ENCODE data around the gene ETFRF1.
A peak's percentile ranks its signal among the peaks of the same experiment; 100 is the strongest.

Gene ETFRF1
- long read RNA-seq, transcript ETFRF1-201 (3 exons, 1,134 nt): major isoform, 26 of 37 reads
- long read RNA-seq, partial matches to known transcripts: 0 of 37 reads
- long read RNA-seq, other reads (novel, unspliced or antisense): 9 of 37 reads

DNA sequence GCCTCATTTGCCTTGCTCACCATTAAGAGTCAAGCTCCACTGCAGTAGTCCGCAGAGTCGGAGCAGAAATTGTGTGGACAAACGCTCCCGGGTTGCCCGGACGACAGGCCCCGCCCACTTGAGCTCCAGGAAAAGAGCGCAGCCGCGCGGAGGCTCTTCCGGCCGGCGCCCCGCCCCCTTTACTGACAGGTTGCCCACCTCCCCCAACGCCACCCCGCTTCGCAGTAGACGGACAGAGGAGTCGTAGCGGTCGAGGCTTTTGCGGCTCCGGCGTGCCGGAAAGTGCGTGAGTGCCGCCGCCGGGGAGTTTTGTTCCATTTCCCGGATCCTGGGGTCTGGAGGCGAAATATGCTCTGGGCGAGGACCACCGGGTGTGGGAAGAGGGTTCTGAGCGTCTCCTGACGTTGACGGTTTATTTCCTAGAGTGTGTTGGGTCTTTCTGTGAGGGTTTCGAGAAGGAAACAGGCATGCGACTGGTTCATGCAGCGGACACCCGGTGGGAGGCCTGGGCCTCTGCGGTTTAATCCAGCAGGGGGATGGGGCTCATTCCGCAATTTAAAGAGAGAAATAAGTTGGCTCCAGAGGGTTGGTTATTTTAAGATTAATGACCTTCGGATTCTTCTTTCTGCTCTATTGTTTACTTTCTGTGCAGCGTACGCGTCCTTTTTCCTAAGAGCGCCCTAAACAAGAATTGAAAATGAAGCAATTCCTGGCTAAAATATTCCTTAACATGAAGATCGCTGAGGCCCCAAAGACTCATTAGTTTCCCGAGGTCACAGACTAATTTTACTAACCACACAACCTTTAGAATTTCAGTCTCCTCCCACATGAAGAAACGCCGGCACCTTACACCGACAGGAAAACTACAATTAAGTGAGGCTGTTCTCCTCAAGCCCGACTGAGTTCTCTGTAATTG is at the start of gene ETFRF1, which contains the start of gene DNAI7:
ETFRF1 (plus strand) TSS at position 182 of the 916 bp plus-strand sequence. CDS start 8,720 bp downstream, outside the sequence.
DNAI7 (minus strand) TSS at position 105 of the 916 bp plus-strand sequence; CDS start at position 23, 82 bp downstream.
- Histone ChIP-seq H3K27ac (replicated peaks) (peak within 1 kb of the TSS; percentile 91), H3K4me3 (replicated peaks; ENCODE audit: insufficient read depth, low read length) (peak within 1 kb of the TSS; percentile 69), H3K27me3 (ENCODE audit: insufficient read depth, poor library complexity, severe bottlenecking) (no peaks in the 10 kb centered on the region)
- TF ChIP-seq POLR2AphosphoS5 (IDR thresholded peaks at IDR 0.05; ENCODE audit: low read depth) (peak; percentile 79), REST (IDR thresholded peaks at IDR 0.05; ENCODE audit: insufficient replicate concordance, low read depth) (peak; percentile 11), SPI1 (IDR thresholded peaks at IDR 0.05; ENCODE audit: borderline replicate concordance, low read depth) (no peak)
- DNase-seq (ENCODE audit: low read depth in 1 of 2, low spot score in 1 of 2): peak; percentile 79 to 97

- no peak for DNase-seq (ENCODE audit: low read depth in 1 of 2, low spot score in 1 of 2)
- Histone ChIP-seq H3K27ac (replicated peaks) (no peak overlapping the region), H3K4me3 (replicated peaks; ENCODE audit: insufficient read depth, low read length) (no peak overlapping the region), H3K27me3 (ENCODE audit: insufficient read depth, poor library complexity, severe bottlenecking) (no peaks in the 10 kb centered on the region)
- TF ChIP-seq, protein P1, sequence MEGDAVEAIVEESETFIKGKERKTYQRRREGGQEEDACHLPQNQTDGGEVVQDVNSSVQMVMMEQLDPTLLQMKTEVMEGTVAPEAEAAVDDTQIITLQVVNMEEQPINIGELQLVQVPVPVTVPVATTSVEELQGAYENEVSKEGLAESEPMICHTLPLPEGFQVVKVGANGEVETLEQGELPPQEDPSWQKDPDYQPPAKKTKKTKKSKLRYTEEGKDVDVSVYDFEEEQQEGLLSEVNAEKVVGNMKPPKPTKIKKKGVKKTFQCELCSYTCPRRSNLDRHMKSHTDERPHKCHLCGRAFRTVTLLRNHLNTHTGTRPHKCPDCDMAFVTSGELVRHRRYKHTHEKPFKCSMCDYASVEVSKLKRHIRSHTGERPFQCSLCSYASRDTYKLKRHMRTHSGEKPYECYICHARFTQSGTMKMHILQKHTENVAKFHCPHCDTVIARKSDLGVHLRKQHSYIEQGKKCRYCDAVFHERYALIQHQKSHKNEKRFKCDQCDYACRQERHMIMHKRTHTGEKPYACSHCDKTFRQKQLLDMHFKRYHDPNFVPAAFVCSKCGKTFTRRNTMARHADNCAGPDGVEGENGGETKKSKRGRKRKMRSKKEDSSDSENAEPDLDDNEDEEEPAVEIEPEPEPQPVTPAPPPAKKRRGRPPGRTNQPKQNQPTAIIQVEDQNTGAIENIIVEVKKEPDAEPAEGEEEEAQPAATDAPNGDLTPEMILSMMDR (IDR thresholded peaks at IDR 0.05; ENCODE audit: insufficient read depth, low read length): no peak
- TF ChIP-seq POLR2AphosphoS5 (IDR thresholded peaks at IDR 0.05; ENCODE audit: low read depth): no peak
- TF ChIP-seq REST (IDR thresholded peaks at IDR 0.05; ENCODE audit: insufficient replicate concordance, low read depth): no peak
- no peak for TF ChIP-seq SPI1 (IDR thresholded peaks at IDR 0.05; ENCODE audit: borderline replicate concordance, low read depth)
- no peak for TF ChIP-seq GABPA (IDR thresholded peaks at IDR 0.05; ENCODE audit: low read depth)
Observed at GRCh38 chr12:25146686-25147085, 48.4 kb upstream of the ETFRF1 start.

DNA sequence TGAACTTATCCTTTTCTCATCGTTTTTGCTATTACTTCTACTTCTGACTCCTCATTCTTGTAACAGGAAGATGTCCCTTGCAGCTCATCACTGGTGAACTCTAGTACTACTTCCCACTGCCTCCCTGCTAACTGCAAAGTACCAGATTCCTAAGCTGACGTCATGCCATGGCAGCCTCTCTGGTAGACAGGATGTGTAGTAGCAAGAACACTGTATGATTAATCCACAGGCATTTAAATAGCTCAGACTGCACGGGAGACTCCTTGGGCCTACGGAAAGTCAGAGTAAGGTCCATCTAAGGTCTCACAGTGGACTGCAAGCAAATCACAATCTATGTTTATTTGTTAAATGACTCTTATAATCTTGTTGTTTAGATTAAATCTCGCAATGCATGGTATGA is 43.6 kb upstream of the ETFRF1 start:
- TF ChIP-seq POLR2AphosphoS5 (IDR thresholded peaks at IDR 0.05; ENCODE audit: low read depth) (no peak), SPI1 (IDR thresholded peaks at IDR 0.05; ENCODE audit: borderline replicate concordance, low read depth) (no peak), GABPA (IDR thresholded peaks at IDR 0.05; ENCODE audit: low read depth) (no peak), REST (IDR thresholded peaks at IDR 0.05; ENCODE audit: insufficient replicate concordance, low read depth) (no peak)
- TF ChIP-seq, protein P1 (IDR thresholded peaks at IDR 0.05; ENCODE audit: insufficient read depth, low read length): no peak
- no peaks in the 10 kb centered on the region for H3K27me3 ChIP-seq (ENCODE audit: insufficient read depth, poor library complexity, severe bottlenecking)
- no peak overlapping the region for H3K27ac ChIP-seq (replicated peaks)
- no peak for DNase-seq (ENCODE audit: low read depth in 1 of 2, low spot score in 1 of 2)
- H3K4me3 ChIP-seq (replicated peaks; ENCODE audit: insufficient read depth, low read length): no peak overlapping the region

Measured in HL-60 (cell line).